Medulla oblongata (tissue), 1 donor: ENCODE measurements around the gene PIPOX.

Experiments used
- DNase-seq: peaks from one replicate; pipeline ENCODE4 v3.0.0-alpha.2; 2015; ENCODE audit errors: extremely low spot score

The PIPOX gene

DNA sequence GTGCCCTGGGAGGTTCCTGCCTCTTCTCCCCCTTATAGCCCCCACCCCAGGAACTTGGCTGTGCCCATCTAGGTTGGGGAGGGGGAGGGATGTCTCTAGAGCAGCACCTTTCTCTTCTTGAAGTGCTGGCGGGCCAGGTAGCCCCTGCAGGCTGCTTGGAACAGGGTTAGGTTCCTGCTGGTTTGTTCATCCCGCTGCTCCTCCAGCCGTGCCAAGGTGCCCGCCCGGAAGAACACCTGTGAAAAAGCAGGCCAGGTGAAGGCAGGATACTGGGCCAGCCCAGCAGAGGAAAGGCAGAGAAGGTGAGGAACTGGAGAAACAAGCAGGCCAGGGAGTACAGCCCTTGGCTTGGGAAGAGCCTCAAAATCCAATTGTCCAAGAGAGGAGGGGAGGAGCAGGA, 56.6 kb downstream of the PIPOX start:
- no peak for DNase-seq

- DNase-seq = no peak
Measured at GRCh38 chr17:29100296-29100695, 57.4 kb downstream of the PIPOX start.

- DNase-seq = no peak
Measured at GRCh38 chr17:29102046-29102445, 59.1 kb downstream of the PIPOX start.

GRCh38 chr17:29102741-29103181, 59.8 kb downstream of the PIPOX start:
- DNase-seq = no peak

GRCh38 chr17:29103341-29103740, 60.4 kb downstream of the PIPOX start:
- DNase-seq = no peak
